Measurements from ENCODE around the gene C1QA. TPM values are rescaled to one million over a fixed set of nuclear protein-coding genes. Genes with fewer than 3 reads are reported as not detected.

The C1QA gene, protein sequence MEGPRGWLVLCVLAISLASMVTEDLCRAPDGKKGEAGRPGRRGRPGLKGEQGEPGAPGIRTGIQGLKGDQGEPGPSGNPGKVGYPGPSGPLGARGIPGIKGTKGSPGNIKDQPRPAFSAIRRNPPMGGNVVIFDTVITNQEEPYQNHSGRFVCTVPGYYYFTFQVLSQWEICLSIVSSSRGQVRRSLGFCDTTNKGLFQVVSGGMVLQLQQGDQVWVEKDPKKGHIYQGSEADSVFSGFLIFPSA
- total RNA-seq: not detected in 2 replicates

GRCh38 chr1:22636353-22636752 lies at the start of gene C1QA:
Gene C1QA (plus strand): TSS chr1:22636628. CDS start chr1:22637617, 989 bp downstream.

DNA sequence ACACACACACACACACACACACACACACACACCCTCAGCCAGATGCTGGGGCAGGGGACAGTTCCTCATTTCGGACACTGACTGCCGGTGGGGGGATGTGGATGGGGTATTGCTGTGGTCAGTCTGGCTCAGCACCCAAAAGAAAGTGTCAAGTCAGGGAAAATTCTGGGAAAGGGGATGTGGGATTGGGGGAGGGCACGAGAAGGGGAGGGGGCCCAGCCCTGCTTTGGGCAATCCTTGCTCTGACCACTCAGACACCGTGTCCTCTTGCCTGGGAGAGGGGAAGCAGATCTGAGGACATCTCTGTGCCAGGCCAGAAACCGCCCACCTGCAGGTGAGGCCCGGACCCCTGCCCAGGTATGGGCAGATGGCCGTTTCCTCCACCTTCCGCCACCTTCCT lies 7.0 kb downstream of the C1QA start, which contains the start of gene C1QC:
TSS of gene C1QC (plus strand) at position 253 of the 400 bp plus-strand sequence. CDS start 391 bp downstream, outside the sequence.

GRCh38 chr1:22652881-22653316 lies 16.5 kb downstream of the C1QA start, which contains the start of gene C1QB:
Gene C1QB (plus strand): TSS chr1:22653236. CDS start chr1:22659463, 6,227 bp downstream.

Other genes starting within 250 kb of the C1QA start
- gene ZBTB40, start 184.8 kb upstream of the C1QA start, total RNA-seq: 6.0 and 8.3 TPM in 2 replicates
- gene EPHA8, start 73.1 kb upstream of the C1QA start, total RNA-seq: not detected in 2 replicates
- gene C1QC, start 7.0 kb downstream of the C1QA start, total RNA-seq: not detected in 2 replicates
- gene C1QB, start 16.6 kb downstream of the C1QA start, total RNA-seq: not detected in 2 replicates
- gene EPHB2, start 74.2 kb downstream of the C1QA start, total RNA-seq: 31.2 and 47.8 TPM in 2 replicates